A172 (cell line): ENCODE results near the gene OTOGL. TPM values are rescaled to one million over a fixed set of nuclear protein-coding genes. Genes with fewer than 3 reads are reported as not detected.

ENCODE experiments used
- DNase-seq: peaks from one replicate; pipeline ENCODE4 v3.0.0-alpha.2; 2015; ENCODE audit warnings: low spot score
- total RNA-seq: library from RNA; depleted of rRNA; stranded (reverse); fragments of >200 nt; shearing (Covaris generic); gene quantifications from 2 replicates; pipeline ENCODE4 v1.2.3, GENCODE V29; 2014; rRNA removed

The OTOGL gene
- total RNA-seq, 1 experiment from 2014 or later = 0.67 TPM

DNA sequence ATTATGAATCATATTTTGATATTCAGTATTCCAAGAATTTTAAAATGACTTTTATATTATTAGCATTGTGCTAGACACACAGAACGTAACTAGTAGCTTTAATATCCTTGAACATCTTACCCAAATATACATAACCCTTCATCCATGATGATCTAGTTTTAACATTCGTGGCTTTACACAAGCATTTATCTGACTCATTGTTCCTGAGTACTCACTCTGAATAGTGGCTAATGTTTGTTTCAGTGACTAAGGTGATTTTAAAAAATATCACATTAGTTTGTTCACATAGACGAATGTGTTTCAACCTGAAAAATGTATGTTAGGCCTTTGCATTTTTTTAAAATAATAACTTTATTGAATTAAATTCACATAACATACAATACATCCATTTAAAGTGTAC lies 264.7 kb downstream of the OTOGL start:
- no peak for DNase-seq

DNA sequence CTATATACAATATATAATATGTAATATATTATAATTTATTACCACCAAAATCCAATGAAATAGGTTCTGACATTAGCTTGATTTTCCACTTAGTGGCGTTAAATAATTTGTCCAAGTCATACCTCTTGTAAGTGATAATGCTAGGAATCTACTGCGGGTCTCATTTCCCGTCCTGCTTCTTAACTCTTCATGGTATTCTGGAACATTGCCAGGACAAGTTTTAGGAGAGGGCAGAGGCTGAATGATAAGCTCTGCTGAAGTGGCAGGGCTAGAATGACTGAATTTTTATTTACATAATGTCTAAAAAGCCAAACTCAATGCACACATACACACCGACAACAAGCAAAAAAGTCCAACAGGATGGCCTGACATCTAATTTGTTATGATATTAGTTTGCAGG lies 274.3 kb downstream of the OTOGL start:
- DNase-seq = no peak

DNA sequence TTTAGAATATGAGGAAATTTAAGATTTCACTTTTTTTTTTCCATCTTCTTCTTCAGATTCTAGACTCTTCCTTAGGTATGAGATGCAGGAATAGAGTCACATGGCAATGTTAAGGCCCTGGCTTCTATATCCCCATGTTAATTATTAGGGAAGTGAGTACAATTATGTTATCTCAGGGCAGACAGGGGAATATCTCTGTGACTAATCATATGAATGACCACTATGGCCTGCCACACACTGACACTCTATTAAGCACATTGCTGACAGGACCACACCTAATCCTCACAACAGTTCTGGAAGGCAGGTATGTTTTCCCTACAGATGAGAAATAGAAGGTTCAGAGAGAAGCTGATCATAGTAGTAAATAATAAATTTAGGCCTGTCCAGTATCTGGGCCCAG lies 275.3 kb downstream of the OTOGL start:
- no peak for DNase-seq

DNA sequence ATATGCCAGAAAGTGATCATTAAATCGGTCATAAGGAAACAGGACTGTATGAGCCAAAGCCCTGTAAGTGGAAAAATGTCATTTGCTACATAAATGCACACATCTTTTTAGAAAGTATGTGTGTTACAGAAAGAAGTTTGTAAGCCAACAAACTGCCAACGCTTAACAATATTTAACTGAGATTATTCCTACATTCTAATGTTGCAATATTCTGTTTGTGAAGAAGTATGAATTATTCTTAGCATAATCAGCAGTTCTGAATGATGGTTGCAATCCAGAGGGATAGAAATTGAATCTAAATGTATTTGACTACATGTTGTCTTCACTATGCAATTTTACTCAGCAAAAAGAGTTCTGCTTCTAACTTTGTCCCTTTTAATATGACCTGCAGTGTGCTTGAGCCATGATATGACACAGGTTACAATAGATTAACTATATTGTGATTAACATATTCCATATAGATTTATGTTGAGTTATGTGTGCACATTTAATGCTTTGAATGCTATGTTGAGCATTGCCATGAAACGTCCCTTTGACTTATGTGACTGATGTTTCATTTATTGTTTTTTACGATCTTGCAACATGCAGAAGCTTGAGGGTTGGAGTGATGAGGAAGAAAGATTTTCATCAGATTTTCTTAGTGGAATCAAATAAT lies 277.9 kb downstream of the OTOGL start:
- no peak for DNase-seq

DNA sequence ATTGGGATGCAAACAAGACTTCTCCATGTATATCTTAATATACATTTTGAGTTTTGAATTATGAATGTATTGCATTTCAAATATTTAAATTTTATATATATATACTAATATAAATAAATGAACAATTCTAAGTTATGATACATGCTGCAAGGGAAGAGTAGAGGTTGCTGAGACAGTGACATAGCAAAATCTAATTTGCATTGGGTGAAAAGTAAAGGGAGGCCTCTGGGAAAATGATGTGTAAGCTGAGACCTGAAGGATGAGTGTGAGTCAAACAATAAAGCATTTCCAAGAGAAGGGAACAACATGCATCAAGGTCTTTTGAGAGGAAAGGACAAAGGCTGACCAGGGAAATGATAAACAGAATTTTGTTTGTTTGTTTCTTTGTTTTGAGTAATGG lies 281.8 kb downstream of the OTOGL start:
- no peak for DNase-seq

DNA sequence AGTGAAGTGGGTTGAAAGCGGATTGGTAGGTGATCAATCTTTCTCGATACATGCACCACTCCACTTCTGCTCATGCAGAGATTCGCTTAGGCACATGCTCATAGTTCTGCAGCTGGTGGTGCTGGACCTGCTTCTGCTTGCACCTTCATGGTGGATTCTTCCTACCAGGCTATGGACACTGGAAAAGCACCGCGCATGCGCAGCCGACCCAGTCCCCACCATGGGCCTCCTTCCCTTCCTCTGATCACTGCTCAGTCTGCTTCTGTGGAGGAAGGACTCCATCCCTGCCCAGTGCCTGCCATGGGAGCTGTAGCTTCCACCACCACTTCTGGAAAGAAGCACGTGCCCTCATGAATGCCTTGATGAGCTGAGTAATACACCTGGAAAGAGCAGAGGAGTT lies 282.9 kb downstream of the OTOGL start:
- DNase-seq = no peak

DNA sequence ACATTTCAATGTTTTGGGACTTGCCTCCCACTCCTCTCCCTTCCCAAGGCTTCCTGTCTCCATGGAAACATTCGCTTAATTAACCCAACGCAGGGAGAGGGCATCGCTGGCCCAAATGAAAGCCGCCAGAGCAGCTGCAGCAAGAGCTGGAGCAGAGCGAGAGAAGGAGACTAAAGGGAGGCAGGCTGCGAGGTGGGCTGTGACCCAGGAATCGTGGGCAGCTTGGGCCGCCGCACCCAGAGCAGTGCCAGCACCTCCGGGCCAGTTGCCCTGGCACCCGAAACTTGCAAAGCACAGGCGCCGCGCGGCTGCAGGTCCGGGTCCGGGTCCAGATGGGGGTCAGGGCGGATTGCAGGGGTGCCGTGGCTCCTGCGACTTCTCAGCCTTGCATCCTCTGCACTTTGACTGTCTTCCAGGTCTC lies 301.2 kb downstream of the OTOGL start:
- peak; percentile 8 for DNase-seq

DNA sequence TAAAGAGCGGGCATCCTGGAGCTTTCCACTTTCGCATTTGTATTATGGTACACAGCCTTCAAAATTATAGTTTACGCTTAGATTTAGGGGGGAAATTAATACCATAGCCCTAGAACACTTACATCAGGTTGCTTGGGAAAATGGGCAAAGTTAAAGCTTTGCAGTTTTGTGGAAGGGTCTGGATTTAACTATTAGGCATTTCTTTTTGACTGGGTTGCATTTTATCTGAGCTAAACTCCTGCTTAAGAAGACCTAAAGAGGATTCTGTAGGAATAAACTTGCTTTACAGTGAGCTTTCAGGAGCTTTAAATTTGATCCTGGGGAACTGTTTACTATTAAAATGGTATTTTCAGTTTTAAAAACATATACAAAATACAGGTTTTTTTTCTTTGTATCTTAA lies 301.9 kb downstream of the OTOGL start:
- no peak for DNase-seq

DNA sequence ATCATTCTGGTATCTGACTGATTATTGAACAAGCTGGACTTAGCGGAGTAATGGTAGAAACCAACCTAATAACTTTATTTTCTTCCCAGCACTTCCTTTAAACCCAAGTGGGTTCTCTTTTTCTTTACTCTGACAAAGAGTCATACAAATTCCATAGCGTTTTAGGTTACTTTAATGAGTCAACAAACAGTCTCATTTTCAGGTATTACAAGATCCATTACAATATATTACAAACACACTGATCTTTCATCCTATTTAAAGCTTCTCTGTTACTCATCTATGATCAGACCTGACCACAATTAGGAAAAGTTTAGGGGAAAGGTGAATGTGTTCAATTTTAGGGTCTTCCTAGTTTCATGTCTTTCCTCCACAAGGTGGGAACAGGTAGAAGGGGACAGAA lies 305.3 kb downstream of the OTOGL start:
- DNase-seq = no peak

DNA sequence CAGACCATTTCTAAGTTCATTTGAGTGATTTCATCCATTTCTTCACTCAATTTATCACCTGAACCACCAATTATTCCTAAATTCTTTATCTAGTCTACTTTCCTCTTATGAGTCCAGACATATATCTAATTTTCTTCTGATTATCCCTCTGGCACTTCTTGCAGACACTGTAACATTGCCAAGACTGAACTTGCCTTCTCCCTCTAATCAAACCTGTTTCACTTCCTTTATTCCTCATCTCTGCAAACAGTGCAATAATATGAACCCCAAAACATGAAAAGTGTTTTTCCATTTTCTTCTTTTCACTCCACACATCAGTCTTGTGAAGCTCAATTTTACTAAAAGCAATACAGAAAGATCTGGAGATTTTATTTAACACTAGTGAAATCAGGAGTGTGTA lies 306.9 kb downstream of the OTOGL start:
- no peak for DNase-seq

DNA sequence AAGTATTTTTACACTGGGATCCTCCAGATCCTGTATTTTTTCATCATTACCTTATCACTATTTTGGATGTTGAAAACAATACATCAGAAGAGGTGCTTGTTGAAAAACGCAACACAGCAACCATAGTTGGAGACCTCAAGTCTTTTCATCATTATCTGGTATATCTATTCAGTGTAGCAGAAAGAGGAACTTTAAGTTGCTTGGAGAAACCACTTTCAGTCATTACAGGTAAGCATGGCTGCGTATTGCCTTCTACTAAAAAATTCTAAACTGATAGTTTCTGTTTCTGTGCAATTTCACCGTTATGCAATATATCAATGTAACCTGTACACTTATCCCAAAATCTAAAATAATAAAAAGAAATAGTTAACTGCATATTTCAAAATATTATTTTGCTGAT lies 312.4 kb downstream of the OTOGL start:
- no peak for DNase-seq

DNA sequence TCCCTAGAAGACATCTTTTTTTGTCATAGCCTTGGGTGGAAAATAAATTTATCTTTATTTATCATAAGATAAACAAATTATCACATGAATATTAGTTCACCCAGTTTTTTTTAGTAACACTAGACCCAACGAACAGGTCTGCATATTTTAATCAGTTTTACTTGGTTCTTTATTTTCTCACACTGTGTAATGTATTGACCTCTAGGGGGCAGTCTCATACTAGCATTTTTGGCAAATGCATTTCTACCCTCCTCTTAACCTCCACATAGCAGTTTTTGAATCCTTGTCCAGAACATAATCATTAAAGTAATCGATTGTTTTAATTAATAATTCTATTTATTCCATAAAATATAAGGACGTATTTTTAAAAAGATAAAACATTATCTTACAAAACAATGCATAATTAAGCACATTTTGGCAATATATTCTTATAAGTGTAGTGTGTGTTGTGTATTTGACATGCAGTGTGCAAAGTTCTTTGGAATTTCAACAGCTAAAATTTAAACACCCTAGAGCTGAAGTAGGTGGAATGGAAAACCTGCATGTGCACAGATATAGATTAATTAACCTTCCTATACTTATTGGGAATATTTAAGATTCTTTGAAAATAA lies 313.1 kb downstream of the OTOGL start:
- DNase-seq = peak; percentile 40

DNA sequence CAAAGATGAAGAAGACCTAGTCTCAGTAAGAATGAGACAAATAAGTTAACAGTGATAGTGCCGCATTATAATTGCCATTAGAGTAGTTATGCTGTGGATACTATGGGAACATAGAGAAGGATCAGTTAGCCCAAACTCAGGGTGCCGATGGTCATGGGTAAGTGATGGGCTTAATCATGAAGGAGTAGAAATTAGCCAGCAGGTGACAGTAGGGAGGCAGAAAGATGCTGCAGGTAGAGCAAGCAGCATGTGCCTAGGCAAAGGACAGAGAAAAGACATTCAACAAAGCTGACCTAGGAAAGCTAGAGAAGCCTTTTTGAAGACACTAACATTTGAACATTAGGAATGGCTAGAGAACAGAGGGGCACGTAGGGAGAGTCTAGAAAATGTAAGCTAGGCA lies 314.1 kb downstream of the OTOGL start:
- DNase-seq = peak; percentile 6

DNA sequence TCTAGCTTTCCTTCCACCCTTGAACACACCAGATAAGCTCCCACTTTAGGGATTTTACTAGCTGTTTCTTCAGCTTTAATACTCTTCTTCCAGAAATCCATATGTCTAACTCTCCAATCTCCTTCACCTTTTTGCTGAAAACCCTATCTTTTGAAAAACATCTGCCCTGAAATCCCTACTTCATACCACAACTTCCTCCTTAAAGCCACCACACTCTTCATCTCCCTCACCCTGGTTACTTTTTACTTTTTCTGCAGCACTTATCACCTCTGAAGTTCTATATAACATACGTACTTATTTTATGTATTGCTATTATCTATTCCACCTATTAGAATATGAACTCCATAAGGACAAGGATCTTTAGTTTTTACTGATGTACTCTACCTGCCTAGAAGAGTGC lies 316.1 kb downstream of the OTOGL start:
- DNase-seq = no peak

DNA sequence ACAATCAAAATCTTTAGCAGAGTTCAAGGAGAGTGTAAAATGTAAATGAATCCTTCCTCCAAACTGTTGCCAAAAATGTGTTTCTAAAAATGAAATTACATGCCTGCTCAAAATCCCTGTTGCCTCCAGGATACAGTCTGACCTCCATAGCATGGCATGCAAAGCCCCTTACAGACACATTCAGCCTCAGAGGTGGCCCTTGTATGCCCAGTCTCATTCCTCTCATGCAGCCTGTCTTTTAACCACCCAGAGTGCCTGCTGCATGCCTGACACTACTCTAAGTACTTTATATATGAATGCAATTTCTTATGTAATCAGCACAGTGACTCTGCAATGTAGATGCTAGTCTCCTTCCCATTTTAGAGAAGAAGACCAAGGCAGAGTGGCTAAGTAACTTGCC lies 320.3 kb downstream of the OTOGL start:
- no peak for DNase-seq

DNA sequence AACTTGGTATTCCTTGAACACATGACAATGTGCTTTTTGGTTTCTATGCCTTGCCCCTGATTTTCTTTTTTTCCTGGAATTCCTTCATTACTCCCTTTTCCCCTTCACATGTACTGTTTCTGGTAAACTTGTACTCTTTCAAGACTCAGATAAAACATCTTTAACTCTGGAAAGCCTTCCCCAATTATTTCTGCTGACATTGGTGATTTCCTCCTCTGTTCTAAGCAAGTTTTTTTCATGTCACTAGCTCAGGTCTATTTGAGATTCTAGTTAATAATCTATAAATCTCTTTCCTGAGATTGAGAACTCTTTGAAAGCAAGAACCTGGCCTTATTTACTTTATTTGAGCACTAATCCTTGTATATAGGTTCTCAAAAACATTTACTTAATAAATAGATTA lies 320.7 kb downstream of the OTOGL start:
- no peak for DNase-seq

DNA sequence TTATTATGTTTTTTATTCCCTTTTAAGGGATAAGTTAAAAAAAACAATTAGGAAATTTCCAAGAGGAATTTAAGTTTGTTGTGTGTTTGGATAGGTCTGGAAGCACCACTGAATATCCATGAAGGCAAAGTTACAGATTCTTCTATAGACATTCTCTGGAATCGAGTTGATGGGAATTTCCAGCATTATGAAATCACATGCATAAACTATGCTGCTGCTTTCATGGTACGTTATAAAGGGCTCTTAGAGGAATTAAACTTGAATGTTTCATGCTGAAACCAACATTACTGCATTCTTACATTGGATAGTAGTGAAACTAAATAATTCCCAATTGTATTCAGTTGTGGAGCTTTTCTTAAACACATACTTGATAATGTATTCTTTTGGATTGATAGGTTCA lies 323.2 kb downstream of the OTOGL start:
- DNase-seq = no peak

Other genes starting within 250 kb of the OTOGL start
- 59.9 and 65.0 TPM in 2 replicates for gene PPP1R12A, start 164.4 kb upstream of the OTOGL start, total RNA-seq